CD4-positive, CD25-positive, alpha-beta regulatory T cell (primary cell): Measurements from ENCODE around the gene DDX43. TPM values are rescaled to one million over a fixed set of nuclear protein-coding genes. Genes with fewer than 3 reads are reported as not detected.
"Not testable (repeated sequence)": the region's sequence is repeated elsewhere in the genome, so short reads cannot be mapped to it uniquely, and the experiment has no call there.

ENCODE experiments used
- ATAC-seq, 2 donors: fragments of 150-1000 bp; cut with Tn5 transposase; one replicate each; pipeline ENCODE4 v1.10.0; 2021; ENCODE audit warnings: low read depth in 2 of 2, moderate number of reproducible peaks in 2 of 2, moderate library complexity in 1 of 2
- DNase-seq, 3 donors: peaks; one replicate each; pipeline versions ENCODE4 v3.0.0 to v3.0.0-alpha.2; 2012 to 2022; ENCODE audit warnings: mixed read lengths in 1 of 3
- H3K27ac ChIP-seq: one replicate; pipeline ENCODE4 v1.7.0; 2013; ENCODE audit warnings: mild to moderate bottlenecking, low read length; ENCODE audit not compliant: insufficient read depth, poor library complexity, severe bottlenecking
- H3K27me3 ChIP-seq: one replicate; pipeline ENCODE4 v1.7.0; 2013; ENCODE audit warnings: low read length; ENCODE audit not compliant: control insufficient read depth, insufficient read depth
- H3K36me3 ChIP-seq: one replicate; pipeline ENCODE4 v1.7.0; 2013; ENCODE audit warnings: mild to moderate bottlenecking, low read length, moderate library complexity; ENCODE audit not compliant: control insufficient read depth, insufficient read depth
- H3K4me1 ChIP-seq: 2 replicates; pipeline ENCODE4 v1.7.0; 2013; ENCODE audit warnings: mild to moderate bottlenecking, low read length; ENCODE audit not compliant: insufficient read depth, control insufficient read depth, poor library complexity, severe bottlenecking
- H3K4me3 ChIP-seq: one replicate; pipeline ENCODE4 v1.7.0; 2013; ENCODE audit warnings: low read depth, mild to moderate bottlenecking, low read length, moderate library complexity
- H3K9me3 ChIP-seq, 2 experiments: 1 replicate in 1 of 2; 2 replicates in 1 of 2; pipeline ENCODE4 v1.7.0; 2013; ENCODE audit warnings: low read length in 2 of 2, mild to moderate bottlenecking in 1 of 2, moderate library complexity in 1 of 2; ENCODE audit not compliant: control insufficient read depth in 2 of 2
- H3K27ac Mint-ChIP-seq, 3 donors: one replicate each; pipeline ENCODE4 v1.8.0; 2020 to 2022; ENCODE audit warnings: mild to moderate bottlenecking in 3 of 3, mixed read lengths in 3 of 3, moderate library complexity in 2 of 3
- H3K27me3 Mint-ChIP-seq: one replicate; pipeline ENCODE4 v1.8.0; 2022; ENCODE audit warnings: mild to moderate bottlenecking, mixed read lengths
- H3K36me3 Mint-ChIP-seq: one replicate; pipeline ENCODE4 v1.8.0; 2020; ENCODE audit warnings: mixed read lengths
- H3K4me1 Mint-ChIP-seq, 4 donors: one replicate each; pipeline ENCODE4 v1.8.0; 2020 to 2022; ENCODE audit warnings: mixed read lengths in 4 of 4, mild to moderate bottlenecking in 1 of 4
- H3K4me3 Mint-ChIP-seq, 4 donors: one replicate each; pipeline ENCODE4 v1.8.0; 2020 to 2022; ENCODE audit warnings: mild to moderate bottlenecking in 4 of 4, mixed read lengths in 4 of 4, moderate library complexity in 3 of 4
- H3K9me3 Mint-ChIP-seq, 7 donors: one replicate each; pipeline ENCODE4 v1.8.0; 2020 to 2022; ENCODE audit warnings: mixed read lengths in 7 of 7, mild to moderate bottlenecking in 3 of 7, moderate library complexity in 2 of 7
- polyA plus RNA-seq, 4 donors: library from polyadenylated mRNA; unstranded; fragments of 300-500 nt; fragmentation: Illumina TruSeq; gene quantifications; one replicate each; pipeline ENCODE4 v1.2.3, GENCODE V29; 2021
- total RNA-seq: library from RNA; stranded (reverse); gene quantifications from one replicate; pipeline ENCODE4 v1.2.3, GENCODE V29; 2022

DDX43 gene
- total and polyA plus RNA-seq, 5 donors from 2014 or later: 0.59 to 3.6 (median 1.4) TPM

- H3K4me3 Mint-ChIP-seq: peak overlapping the region in 2 of 4 donors; percentile 16 to 22
Measured at GRCh38 chr6:73391675-73392074, 3.0 kb upstream of the DDX43 start.

DNA sequence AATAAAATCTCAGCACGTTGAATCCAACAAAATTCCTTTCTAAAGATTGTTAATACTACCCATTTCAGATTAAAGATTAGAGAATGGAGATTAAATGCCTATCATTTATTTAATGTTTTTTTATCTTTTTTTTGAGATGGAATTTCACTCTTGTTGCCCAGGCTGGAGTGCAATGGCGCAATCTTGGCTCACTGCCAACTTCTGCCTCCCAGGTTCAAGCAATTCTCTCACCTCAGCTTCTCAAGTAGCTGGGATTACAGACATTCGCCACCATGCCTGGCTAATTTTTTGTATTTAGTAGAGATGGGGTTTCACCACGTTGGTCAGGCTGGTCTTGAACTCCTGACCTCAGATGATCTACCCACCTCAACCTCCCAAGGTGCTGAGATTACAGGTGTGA, 2.4 kb upstream of the DDX43 start:
- not testable (repeated sequence) for H3K36me3 ChIP-seq, H3K4me1 ChIP-seq, ATAC-seq, H3K27me3 Mint-ChIP-seq, H3K27me3 ChIP-seq, H3K9me3 Mint-ChIP-seq, H3K9me3 ChIP-seq, H3K4me3 Mint-ChIP-seq, H3K4me3 ChIP-seq, H3K27ac ChIP-seq, H3K36me3 Mint-ChIP-seq, DNase-seq
- peak overlapping the region in 1 of 3 donors; percentile 62 for H3K27ac Mint-ChIP-seq
- peaks cover 6 to 39% (median 18%) of the 10 kb centered on the region in 4 donors for H3K4me1 Mint-ChIP-seq

More at GRCh38 chr6:73391675-73392074, 3.0 kb upstream of the DDX43 start:
- Mint-ChIP-seq H3K4me1 (peaks cover 6 to 39% (median 18%) of the 10 kb centered on the region in 4 donors), H3K27ac (peak overlapping the region in 1 of 3 donors; percentile 62), H3K9me3 (peaks cover 0 to 1% (median 0%) of the 10 kb centered on the region in 7 donors), H3K27me3 (no peaks in the 10 kb centered on the region), H3K36me3 (no peaks in the 10 kb centered on the region)
- H3K27ac ChIP-seq: no peak overlapping the region
- no peaks in the 10 kb centered on the region for H3K36me3 ChIP-seq
- peak in 1 of 3 donors; percentile 7 for DNase-seq
- H3K4me3 ChIP-seq: no peak overlapping the region
- ATAC-seq: no peak
- H3K27me3 ChIP-seq: no peaks in the 10 kb centered on the region
- no peaks in the 10 kb centered on the region for H3K9me3 ChIP-seq
- peaks cover 9% of the 10 kb centered on the region for H3K4me1 ChIP-seq

- Mint-ChIP-seq H3K4me3 (peak overlapping the region in 2 of 4 donors; percentile 41 to 56), H3K4me1 (peaks cover 6 to 39% (median 18%) of the 10 kb centered on the region in 4 donors), H3K36me3 (no peaks in the 10 kb centered on the region), H3K9me3 (peaks cover 0 to 1% (median 0%) of the 10 kb centered on the region in 7 donors), H3K27me3 (no peaks in the 10 kb centered on the region), H3K27ac (no peak overlapping the region)
- Histone ChIP-seq H3K27me3 (no peaks in the 10 kb centered on the region), H3K27ac (no peak overlapping the region), H3K4me1 (peaks cover 9% of the 10 kb centered on the region), H3K36me3 (no peaks in the 10 kb centered on the region), H3K4me3 (no peak overlapping the region), H3K9me3 (no peaks in the 10 kb centered on the region)
- ATAC-seq (no peak), DNase-seq (no peak)
Measured at GRCh38 chr6:73393278-73393677, 1.4 kb upstream of the DDX43 start.

DNA sequence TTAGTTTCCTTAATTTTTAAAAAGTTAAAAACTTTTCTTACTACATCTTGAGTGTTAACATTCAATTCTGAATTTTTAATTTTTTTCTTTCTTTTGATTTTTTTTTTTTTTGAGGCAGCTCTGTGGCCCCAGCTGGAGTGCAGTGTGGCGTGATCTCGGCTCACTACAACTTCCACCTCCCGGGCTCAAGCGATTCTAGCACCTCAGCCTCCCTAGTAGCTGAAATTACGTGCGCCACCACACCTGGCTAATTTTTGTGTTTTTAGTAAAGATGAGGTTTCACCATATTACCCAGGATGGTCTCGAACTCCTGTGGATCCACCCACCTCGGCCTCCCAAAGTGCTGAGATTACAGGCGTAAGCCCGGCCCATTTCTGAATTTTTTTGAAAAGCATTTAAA, 1.2 kb downstream of the DDX43 start:
- no peaks in the 10 kb centered on the region for H3K36me3 ChIP-seq
- DNase-seq (no peak), ATAC-seq (no peak)
- H3K4me1 ChIP-seq: no peaks in the 10 kb centered on the region
- H3K27ac ChIP-seq: no peak overlapping the region
- Mint-ChIP-seq H3K4me1 (peaks cover 6 to 27% (median 11%) of the 10 kb centered on the region in 4 donors), H3K36me3 (no peaks in the 10 kb centered on the region), H3K4me3 (no peak overlapping the region), H3K27ac (peak overlapping the region in 1 of 3 donors; percentile 47), H3K9me3 (peaks cover 0 to 1% (median 0%) of the 10 kb centered on the region in 7 donors), H3K27me3 (no peaks in the 10 kb centered on the region)
- H3K27me3 ChIP-seq: no peaks in the 10 kb centered on the region
- no peak overlapping the region for H3K4me3 ChIP-seq
- H3K9me3 ChIP-seq: no peaks in the 10 kb centered on the region

GRCh38 chr6:73400656-73401055, 6.0 kb downstream of the DDX43 start:
- Mint-ChIP-seq H3K4me3 (no peak overlapping the region), H3K27ac (no peak overlapping the region), H3K9me3 (no peaks in the 10 kb centered on the region), H3K4me1 (peaks cover 0 to 10% (median 1%) of the 10 kb centered on the region in 4 donors), H3K36me3 (no peaks in the 10 kb centered on the region), H3K27me3 (no peaks in the 10 kb centered on the region)
- Histone ChIP-seq H3K36me3 (no peaks in the 10 kb centered on the region), H3K27ac (no peak overlapping the region), H3K4me3 (no peak overlapping the region), H3K27me3 (no peaks in the 10 kb centered on the region), H3K9me3 (no peaks in the 10 kb centered on the region), H3K4me1 (no peaks in the 10 kb centered on the region)
- ATAC-seq (no peak), DNase-seq (no peak)

GRCh38 chr6:73409395-73409794, 14.8 kb downstream of the DDX43 start:
- no peaks in the 10 kb centered on the region for H3K27me3 Mint-ChIP-seq
- DNase-seq: no peak
- H3K9me3 Mint-ChIP-seq: no peaks in the 10 kb centered on the region
- no peak overlapping the region for H3K27ac Mint-ChIP-seq
- H3K9me3 ChIP-seq: no peaks in the 10 kb centered on the region
- H3K4me3 ChIP-seq: no peak overlapping the region
- no peaks in the 10 kb centered on the region for H3K36me3 ChIP-seq
- H3K4me1 ChIP-seq: no peaks in the 10 kb centered on the region
- no peaks in the 10 kb centered on the region for H3K36me3 Mint-ChIP-seq
- H3K27ac ChIP-seq: no peak overlapping the region
- no peak for ATAC-seq
- no peak overlapping the region for H3K4me3 Mint-ChIP-seq
- no peaks in the 10 kb centered on the region for H3K27me3 ChIP-seq
- peaks cover 0 to 6% (median 0%) of the 10 kb centered on the region in 4 donors for H3K4me1 Mint-ChIP-seq

- peaks cover under 1% of the 10 kb centered on the region for H3K36me3 ChIP-seq
- no peak overlapping the region for H3K4me3 ChIP-seq
- DNase-seq (no peak), ATAC-seq (no peak)
- H3K4me1 ChIP-seq: no peaks in the 10 kb centered on the region
- no peaks in the 10 kb centered on the region for H3K27me3 ChIP-seq
- peaks cover 0 to under 1% (median 0%) of the 10 kb centered on the region in 4 donors for H3K4me1 Mint-ChIP-seq
- peaks cover 14% of the 10 kb centered on the region for H3K36me3 Mint-ChIP-seq
- no peak overlapping the region for H3K4me3 Mint-ChIP-seq
- no peaks in the 10 kb centered on the region for H3K9me3 Mint-ChIP-seq
- no peak overlapping the region for H3K27ac Mint-ChIP-seq
- H3K27me3 Mint-ChIP-seq: no peaks in the 10 kb centered on the region
- no peaks in the 10 kb centered on the region for H3K9me3 ChIP-seq
- H3K27ac ChIP-seq: no peak overlapping the region
Measured at GRCh38 chr6:73413102-73413501, 18.5 kb downstream of the DDX43 start.

- H3K4me3 ChIP-seq: no peak overlapping the region
- H3K4me1 ChIP-seq: peaks cover 21% of the 10 kb centered on the region
- H3K27ac ChIP-seq: no peak overlapping the region
- H3K36me3 ChIP-seq: peaks cover 5% of the 10 kb centered on the region
- no peaks in the 10 kb centered on the region for H3K9me3 ChIP-seq
- peak overlapping the region in 2 of 4 donors; percentile 39 to 70 for H3K4me3 Mint-ChIP-seq
- no peak for ATAC-seq
- DNase-seq: no peak
- H3K36me3 Mint-ChIP-seq: peaks cover 21% of the 10 kb centered on the region
- no peaks in the 10 kb centered on the region for H3K27me3 Mint-ChIP-seq
- H3K27me3 ChIP-seq: no peaks in the 10 kb centered on the region
- peaks cover 0 to 21% (median 16%) of the 10 kb centered on the region in 4 donors for H3K4me1 Mint-ChIP-seq
- H3K9me3 Mint-ChIP-seq: no peaks in the 10 kb centered on the region
- peak overlapping the region in 1 of 3 donors; percentile 39 for H3K27ac Mint-ChIP-seq
Measured at GRCh38 chr6:73418081-73418741, 23.6 kb downstream of the DDX43 start.
